Non-pigmented ciliary epithelial cell (primary cell): ENCODE data around the gene B3GNT8.
"Not testable (repeated sequence)": the region's sequence is repeated elsewhere in the genome, so short reads cannot be mapped to it uniquely, and the experiment has no call there.

Experiments used
- DNase-seq: peaks from one replicate; pipeline ENCODE4 v3.0.0-alpha.2; 2010; ENCODE audit warnings: low read depth

B3GNT8 gene, protein sequence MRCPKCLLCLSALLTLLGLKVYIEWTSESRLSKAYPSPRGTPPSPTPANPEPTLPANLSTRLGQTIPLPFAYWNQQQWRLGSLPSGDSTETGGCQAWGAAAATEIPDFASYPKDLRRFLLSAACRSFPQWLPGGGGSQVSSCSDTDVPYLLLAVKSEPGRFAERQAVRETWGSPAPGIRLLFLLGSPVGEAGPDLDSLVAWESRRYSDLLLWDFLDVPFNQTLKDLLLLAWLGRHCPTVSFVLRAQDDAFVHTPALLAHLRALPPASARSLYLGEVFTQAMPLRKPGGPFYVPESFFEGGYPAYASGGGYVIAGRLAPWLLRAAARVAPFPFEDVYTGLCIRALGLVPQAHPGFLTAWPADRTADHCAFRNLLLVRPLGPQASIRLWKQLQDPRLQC

DNA sequence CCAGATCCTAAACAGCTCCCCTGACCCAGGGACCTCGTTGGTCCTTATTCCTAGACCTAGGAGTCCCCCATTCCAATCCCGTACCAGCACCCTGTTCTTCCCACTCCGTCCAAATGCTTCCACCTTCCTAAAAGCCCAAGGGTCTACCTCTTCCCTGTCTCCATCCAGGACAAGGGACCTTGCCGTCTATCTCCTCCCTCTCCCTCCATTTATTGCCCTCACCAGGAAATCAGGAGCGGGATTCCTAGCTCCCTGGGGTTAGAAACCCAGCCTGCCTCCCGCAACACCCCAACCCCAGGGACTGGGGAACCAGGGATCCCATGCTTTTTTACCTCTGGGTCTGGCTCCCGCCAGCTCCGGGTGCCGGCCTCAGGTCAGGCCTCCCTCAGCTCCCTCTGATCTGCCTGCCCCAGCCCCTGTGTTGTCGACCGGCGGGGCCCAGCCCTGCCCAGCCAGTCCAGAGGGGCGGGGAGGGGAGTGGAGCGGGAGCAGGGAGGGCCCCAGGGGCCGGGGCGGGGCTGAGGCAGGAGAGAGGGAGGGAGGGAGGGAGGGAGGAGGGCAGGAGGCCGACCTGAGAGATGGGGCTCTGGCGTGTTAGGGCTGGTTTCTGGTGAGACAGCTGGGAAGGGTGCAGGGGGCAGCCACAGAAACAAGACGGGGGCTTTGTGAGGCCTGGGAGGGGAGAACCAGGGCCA is at the start of gene B3GNT8:
TSS of gene B3GNT8 (minus strand) at position 423 of the 695 bp plus-strand sequence. CDS start 596 bp downstream, outside the sequence.
- DNase-seq: no peak

DNA sequence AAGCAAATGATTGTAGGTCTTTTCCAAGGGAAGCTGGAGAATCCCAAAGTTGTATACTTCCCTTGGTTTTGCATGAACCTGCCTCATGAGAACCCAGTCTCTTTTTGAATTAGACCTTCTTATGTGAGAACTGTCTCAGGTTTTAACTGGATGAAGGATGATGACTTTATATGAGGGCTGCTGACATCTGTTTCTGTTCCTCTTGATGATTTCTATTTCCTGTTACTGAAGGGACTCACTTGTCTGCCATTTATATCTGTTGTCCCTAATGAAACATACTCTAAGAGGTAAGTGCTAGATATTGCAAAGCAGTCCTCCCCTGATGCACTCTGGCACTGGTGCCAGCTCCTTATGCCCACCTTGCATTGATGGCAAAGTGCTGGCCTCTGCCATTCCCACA is 49.4 kb upstream of the B3GNT8 start:
- DNase-seq: no peak

DNA sequence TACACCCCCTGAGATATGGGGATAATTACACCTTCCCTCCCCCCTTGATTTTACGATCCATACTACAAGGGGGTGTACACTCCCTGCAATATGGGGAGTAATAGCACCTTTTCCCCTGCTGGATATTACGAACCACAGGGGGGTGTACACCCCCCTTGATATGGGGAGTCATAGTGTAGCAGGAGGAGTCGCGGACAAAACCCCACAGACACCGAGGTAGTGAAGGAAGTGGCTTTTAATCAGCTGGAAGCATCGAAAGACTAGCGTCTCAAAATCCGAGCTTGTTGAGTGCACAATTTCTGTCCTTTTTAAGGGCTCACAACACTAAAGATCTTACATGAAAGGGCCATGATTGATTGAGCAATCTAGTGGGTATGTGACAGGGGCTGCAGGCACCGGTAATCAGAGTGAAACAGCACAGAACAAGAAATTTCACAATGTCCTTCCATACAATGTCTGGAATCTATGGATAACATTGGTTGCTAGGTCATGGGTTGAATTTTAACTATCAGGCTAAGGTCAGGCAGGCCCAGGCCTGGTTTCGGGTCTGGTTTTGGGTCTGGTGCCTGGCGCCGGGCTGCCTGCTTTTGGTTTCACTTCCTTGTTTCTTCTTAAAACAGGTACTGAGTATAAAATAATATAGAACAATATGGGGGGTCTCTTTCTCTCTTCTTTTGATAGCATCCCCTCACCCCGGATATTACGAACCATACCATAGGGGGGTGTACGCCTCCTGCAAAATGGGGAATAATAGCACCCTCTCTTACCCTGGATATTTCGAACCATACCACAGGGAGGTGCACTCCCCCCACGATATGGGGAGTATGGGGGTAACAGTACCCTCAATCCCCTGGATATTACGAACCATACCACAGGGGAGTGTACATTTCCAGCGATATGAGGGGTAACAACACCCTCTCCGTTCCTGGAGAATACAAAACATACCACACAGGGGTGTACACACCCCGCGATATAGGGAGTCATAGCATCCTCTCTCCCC is 36.4 kb upstream of the B3GNT8 start:
- not testable (repeated sequence) for DNase-seq

DNA sequence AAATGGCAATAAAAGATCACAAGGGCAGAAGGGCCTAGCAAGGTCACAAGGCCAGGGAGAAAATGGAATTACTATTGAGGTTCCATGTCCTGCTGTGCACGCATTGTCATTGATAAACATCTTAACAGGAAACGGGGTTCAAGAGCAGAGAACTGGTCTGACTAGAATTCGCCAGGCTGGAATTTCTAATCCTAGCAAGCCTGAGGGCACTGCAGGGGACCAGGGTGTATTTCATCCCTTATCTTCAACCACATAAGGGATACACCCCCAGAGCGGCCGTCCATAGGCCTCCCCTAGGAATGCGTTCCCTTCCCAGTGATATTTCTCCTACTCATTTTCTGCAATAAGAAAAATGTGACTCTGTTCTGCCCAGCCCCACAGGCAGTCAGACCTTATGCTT is 35.3 kb upstream of the B3GNT8 start:
- no peak for DNase-seq

DNA sequence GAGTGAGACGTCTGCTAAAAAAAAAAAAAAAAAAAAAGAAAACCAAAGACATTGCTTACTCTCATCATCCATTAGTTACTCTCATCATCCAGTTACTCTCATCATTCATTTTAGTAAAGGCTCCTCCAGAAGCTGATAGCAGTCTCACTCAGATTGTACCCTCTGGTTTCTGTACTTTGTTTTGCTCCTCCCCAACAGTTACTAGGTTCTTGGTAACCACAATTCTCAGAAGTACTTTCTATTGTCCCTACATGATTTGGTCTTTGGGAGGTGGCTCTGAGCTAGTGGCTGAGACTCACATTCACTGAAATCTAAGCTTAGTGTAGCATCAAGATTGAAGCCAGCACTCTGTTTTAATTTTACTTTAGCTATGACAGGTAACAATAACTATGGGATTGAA is 30.1 kb upstream of the B3GNT8 start:
- DNase-seq: no peak

DNA sequence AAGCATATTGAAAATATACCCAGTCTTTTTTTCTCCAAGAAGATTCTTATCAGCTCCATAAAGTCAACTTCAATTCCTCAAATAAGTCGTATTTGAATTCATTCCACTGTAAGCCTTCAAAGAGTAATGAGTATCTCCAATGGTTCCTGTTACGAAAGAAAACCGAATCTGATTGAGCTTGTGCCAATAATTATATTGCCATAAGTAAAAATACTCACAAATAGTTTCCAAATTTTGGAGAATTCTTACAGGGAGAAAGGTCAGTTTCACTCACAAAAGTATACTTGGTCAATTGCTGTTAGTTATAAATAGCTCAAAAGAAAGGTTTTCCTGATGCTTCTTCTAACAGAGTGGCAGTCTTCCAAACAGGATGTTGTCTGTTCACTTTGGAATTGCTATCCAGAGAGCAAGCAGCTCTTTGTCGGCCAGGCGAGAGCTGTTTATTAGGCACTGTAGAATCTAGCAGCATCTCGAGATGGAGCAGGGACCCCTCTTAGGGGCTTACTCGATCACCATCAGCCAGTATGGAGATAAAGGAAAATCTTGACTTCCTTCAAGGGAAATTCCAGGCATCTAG is 29.3 kb upstream of the B3GNT8 start:
- DNase-seq: no peak

DNA sequence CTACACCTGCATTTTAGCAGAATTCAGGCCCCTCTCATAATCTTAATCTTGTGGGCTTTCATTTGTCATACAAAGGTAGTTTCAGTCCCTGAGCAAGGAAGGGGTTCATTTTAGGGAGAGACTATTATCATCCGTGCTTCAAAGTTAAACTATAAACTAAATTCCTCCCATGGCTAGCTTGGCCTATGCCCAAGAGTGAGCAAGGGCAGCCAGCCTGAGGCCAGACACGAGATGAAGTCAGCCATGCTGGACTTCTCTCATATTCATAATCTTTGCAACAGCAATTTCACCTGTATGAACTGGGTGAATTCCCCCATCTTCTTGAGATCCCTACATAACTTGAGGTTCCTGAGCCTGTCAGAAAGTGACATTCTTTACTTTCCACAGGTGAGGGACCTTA is 28.8 kb upstream of the B3GNT8 start:
- no peak for DNase-seq

DNA sequence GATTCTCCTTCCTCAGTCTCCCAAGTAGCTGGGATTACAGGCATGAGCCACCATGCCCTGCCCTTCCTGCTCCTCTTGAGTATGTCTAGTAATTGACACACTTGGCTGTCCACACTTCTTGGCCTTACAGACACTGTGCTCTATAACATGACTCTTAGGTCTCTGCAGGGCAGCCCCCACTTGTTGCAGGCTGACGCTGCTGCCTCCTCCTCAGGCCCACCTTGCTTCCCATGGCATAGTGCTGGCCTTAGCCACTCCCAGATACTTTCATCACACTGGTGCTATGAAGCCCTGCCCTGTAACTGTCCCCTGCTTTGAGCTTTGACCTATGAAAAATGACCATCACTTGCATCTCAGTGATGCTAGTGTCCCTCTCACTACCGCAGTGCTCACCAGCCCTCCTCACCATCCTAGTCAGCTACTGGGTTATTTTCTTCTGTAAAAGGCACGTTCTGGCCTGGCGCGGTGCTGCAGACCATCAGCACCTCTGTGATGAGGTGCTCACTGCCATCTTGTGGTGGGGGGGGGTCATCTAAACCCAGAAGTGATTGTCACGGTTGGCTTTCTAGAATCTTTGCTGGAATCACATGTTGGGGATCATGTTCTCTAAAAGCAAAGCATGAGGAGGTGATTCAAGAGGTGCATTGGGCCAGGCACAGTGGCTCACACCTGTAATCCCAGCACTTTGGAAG is 25.6 kb upstream of the B3GNT8 start:
- DNase-seq: no peak

DNA sequence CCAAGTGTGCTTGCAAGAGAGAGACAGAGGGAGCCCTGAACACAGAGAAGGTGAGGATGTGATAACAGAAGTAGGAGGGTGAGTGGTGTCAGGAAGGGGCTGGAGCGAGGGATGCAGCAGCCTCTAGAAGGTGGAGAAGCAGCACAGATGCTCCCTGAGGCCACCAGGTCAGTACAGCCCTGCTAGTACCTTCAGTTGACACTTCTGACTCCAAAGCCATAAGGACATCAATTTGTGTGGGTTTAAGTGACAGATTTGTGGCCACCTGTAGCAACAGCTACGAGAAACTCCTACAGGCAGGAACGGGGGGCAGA is 22.6 kb upstream of the B3GNT8 start:
- DNase-seq: no peak

DNA sequence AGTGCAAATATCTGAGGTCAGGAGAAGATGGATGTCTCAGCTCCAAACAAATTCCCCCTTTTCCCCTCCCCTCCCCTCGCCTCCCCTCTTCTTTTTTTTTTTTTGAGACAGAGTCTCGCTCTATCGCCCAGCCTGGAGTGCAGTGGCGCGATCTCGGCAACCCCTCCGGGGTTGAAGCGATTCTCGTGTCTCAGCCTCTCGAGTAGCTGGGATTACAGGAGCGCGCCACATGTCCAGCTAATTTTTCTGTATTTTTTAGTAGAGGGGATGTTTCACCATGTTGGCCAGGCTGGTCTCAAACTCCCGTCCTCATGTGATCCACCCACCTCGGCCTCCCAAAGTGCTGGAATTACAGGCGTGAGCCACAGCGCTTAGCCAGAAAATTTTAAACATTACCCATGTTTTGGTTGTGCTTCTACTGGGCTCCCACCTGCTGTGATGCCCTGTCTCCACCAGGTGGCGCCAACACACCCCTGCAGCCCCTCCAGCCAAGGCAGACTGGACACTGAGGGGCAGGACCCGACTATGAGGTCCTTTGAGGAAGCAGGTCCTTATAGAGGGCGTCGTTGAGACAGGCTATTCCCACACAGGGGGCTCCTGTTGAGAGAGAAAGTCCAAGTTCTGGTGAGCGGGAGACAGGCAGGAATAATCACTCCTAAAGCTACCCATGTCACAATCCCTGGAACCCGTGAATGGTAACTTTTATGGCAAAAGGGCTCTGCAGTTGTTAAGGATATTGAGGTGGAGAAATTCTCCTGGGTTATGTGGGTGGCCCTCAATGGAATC is 22.1 kb upstream of the B3GNT8 start:
- DNase-seq: no peak

DNA sequence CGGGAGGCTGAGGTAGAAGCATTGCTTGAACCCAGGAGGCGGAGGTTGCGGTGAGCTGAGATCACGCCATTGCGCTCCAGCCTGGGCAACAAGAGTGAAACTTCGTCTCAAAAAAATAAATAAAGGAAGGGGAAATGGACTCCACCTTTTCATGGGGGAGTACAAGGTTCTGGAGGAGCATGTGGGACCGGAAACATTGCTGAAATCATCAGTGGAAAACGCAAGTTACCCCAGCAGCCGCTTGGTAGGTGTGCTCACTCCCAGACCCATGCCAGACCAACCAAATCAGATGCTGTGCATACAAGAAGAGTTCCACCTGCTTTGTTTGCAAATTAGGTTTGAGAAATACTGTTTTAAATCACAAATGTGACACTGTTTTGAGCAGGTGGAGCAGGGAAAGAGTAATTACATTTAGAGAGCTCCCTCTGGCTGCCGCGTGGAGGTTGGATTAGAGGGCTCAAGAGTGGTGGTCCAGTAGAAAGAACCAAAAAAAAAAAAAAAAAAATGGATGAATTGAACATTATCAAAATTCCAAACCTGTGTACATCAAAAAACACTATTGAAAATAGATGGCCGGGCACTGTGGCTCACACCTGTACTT is 20.7 kb upstream of the B3GNT8 start:
- no peak for DNase-seq

DNA sequence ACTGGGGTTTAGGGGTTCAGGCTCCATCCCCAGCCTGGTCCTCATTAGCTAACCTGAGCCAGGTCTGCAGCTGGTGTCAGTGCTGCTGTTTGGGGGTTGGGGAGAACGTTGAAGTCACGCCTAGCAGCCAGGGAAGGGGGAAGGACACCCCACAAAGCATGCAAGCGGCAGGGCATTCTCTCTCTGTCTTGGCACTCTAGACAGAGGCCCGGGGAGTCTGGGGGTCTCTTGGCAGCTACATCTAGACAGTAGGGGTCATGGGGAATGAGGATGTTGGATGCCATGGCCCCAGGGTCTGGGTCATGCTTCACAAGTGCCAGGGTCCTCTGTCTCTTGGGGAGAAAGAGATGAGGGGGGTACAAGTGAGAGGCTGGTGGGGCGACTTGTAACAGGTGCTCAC is 18.4 kb upstream of the B3GNT8 start:
- no peak for DNase-seq

DNA sequence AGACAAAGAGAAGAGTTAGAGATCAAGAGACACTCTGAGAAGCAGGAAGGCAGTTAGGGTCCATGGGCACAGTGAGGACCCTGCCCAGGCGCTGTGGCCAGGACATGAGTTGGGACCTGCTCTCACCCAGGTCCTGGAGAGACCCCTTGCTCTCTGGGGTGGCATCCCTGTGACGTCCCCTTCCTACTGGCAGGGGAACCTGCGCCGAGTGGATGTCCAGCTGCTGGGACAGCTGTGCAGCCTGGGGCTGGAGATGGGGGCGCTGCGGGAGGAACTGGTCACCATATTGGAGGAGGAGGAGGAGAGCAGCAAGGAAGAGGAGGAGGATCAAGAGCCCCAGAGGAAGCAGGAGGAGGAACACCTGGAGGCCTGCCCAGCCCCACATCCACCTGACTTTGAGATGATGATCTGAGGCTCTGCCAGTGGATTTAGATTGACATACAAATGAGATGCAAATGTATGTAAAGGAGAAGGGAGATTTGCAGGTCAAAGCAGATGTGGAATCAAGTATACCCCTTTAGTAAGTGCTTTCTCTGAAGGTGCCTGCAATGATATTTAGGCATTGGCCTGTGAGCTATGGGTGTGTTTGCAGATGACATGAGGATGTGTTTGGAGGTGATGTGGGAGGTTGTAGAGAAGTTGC is 16.8 kb upstream of the B3GNT8 start:
- DNase-seq: no peak

DNA sequence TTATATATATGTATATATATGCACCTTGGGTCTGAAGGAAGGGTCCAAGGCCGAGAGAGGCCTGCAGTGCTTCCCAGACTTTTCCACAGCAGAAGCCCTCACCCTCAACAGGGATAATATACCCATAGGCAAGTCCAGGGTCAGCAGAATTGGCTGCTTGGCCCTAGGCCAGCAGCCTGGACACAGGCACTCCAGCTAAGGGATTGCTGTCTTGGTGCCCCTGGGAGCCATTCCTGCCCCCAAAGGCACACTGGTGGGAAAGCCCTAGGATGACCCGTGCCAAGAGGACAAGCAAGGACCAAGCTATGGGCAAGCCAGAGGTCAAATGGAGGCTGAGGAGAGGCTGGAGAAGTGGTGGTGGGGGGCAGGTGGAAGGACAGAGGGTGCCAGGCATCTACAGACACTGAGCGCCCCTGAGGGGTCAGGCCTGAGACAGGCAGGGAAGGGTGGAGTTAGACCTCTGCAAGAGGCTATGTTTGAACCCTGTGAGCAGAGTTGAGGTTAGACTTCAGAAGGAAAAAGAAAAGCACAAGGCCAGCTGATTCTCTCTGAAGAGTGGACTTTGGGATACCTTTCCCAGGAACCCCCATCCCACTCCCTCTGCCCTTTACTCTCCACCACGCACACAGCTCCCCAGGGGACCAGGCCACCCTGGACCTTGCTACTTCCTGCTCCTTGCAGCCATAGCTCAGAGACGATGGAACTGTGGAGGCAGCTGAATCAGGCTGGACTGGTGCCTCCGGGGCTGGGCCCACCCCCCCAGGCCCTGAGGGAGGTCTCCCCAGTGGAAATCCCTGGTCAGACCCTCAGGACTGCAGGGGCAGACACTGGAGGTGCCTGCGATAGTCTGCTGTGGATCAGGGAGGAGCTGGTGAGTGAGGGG is 15.5 kb upstream of the B3GNT8 start, which contains the start of gene ERICH4:
TSS of gene ERICH4 (plus strand) at position 684 of the 883 bp plus-strand sequence. CDS start at position 698, 14 bp downstream.
- no peak for DNase-seq

DNA sequence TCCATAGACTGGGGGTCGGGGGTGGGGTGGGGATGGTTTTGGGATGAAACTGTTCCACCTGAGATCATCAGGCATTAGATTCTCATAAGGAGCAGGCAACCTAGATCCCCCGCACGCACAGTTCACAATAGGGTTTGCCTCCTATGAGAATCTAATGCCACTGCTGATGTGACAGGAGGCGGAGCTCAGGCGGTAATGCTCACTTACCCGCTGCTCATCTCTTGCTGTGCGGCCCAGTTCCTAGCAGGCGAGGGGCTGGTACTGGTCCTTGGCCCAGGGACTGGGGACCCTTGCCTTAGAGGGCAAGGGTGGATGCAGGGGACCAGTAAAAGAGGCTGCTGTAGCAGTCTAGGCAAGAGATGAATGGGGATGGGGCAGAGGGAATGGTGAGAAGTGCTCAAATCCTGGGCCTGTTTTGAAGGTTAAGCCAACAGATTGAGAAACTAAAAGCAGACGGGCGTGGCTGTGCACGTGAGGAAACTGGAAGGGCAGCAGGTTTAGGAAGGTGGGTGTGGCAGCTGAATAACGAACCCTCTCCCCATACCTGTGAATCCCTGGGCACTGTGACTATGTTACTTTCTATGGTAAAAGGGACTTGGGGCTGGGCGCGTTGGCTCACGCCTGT is 14.3 kb upstream of the B3GNT8 start:
- DNase-seq: no peak

DNA sequence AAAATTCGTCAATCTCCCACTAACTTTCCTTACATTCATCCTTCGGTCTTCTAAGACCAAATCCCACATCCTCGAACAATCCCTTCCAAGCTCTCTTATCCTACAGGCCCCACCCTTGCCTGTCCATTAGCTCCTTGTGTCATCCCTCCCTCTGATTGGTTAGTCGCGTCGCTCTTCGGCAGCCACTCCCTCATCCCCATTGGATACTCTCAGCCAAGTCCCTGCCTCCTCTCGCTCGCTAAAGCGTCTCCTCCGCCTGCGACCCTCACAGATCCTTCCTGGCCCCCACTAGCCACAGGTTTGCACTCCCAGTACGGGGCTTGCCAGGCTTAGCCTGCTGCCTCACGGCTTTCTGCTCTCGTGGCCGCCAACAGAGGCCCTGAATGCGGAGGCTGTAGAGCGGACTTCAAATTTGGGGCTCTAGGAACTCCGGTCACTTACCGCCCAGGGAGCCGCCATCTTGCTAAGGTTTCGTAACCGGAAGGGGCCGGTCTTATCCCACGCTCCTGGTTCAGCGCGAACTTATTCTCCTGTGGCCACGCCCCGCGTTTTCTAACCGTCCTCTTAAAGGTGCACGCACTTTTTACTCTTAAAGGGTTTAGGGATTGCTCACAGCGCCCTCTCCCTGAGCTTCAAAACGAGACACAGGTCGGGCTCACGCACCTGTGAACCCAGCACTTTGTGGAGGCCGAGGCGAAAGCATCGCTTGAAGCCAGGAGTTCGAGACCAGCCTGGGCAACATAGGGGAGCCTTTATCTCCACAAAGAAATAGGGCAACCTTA is 12.5 kb upstream of the B3GNT8 start, which contains the start of gene DMAC2:
TSS of gene DMAC2 (minus strand) at position 472 of the 782 bp plus-strand sequence. CDS start at position 459, 13 bp downstream.
- peak; percentile 95 for DNase-seq

DNA sequence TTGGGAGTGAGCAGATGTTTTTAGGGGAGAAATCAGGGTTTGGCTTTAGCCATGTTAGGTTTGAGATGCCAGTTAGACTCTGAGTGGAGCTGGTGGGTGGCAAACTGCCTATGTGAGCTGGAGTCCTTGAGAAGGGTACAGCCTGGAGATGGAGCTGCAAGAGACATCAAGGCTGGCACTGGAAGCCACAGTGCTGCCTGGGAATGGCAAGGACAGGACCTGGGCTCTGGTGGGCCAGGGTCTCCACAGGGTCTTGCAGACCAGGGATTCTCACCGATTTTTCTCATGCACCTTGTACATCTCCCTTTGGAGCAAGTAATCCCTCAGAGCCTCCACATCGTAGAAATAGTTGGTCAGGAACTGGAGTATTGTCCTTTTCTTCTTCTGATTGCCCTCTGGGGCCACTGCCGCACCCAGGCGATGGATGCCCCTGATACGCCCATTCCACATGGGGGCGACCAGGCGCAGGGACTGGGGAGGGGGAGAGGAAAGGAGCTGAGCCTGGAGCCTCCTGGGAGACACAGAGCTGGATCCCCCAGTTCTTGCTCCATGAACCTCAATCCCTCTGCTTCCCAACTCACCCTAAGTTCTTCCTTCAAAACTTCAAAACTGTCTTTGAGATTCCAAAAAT is 10.9 kb upstream of the B3GNT8 start:
- no peak for DNase-seq
